Kidney epithelial cell (primary cell): ENCODE measurements around the gene ATXN1L. TPM values are rescaled to one million over a fixed set of nuclear protein-coding genes. Genes with fewer than 3 reads are reported as not detected.

ENCODE experiments used
- DNase-seq: peaks from one replicate; pipeline ENCODE4 v3.0.0-alpha.2; 2010; ENCODE audit warnings: low read depth
- H3K27me3 ChIP-seq: 2 replicates; pipeline ENCODE4 v1.6.0; 2011; ENCODE audit warnings: low read length; ENCODE audit not compliant: control insufficient read depth, insufficient read depth
- H3K36me3 ChIP-seq: 2 replicates; pipeline ENCODE4 v1.5.1; 2011; ENCODE audit warnings: low read length; ENCODE audit not compliant: control insufficient read depth, insufficient read depth
- H3K4me3 ChIP-seq: 2 replicates; pipeline ENCODE4 v1.5.1; 2011; ENCODE audit warnings: low read depth, mild to moderate bottlenecking, control low read depth, low read length
- total RNA-seq: library from RNA; depleted of rRNA; stranded (reverse); fragments of >200 nt; gene quantifications from 2 replicates; pipeline ENCODE4 v1.2.3, GENCODE V29; 2015
- TF ChIP-seq, protein P1 (sequence below): IDR thresholded peaks from 2 replicates; pipeline ENCODE4 v1.5.1; 2011; ENCODE audit warnings: mild to moderate bottlenecking, moderate library complexity, low read length, control low read depth, inconsistent platforms; ENCODE audit not compliant: insufficient read depth, poor library complexity, severe bottlenecking

Gene ATXN1L
- total RNA-seq, 1 donor from 2014 or later: 25.7 TPM

DNA sequence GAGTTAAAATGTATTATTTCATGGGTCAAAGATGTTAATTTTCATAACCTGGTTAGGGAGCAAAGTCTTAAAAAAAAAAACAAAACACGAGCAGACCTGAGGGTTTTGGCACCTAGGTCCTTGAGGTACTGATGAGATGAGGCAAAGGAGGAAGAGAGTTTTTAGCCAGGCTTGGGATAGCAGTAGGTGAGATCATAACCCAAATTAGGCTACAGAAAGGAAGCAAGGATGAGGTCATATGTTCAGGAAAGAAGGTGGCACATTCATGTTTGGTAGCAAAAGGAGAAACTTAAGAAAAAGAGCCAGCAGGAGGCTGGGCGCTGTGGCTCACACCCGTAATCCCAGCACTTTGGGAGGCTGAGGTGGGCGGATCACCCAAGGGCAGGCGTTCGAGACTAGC is 2.8 kb downstream of the ATXN1L start:
- TF ChIP-seq, protein P1, sequence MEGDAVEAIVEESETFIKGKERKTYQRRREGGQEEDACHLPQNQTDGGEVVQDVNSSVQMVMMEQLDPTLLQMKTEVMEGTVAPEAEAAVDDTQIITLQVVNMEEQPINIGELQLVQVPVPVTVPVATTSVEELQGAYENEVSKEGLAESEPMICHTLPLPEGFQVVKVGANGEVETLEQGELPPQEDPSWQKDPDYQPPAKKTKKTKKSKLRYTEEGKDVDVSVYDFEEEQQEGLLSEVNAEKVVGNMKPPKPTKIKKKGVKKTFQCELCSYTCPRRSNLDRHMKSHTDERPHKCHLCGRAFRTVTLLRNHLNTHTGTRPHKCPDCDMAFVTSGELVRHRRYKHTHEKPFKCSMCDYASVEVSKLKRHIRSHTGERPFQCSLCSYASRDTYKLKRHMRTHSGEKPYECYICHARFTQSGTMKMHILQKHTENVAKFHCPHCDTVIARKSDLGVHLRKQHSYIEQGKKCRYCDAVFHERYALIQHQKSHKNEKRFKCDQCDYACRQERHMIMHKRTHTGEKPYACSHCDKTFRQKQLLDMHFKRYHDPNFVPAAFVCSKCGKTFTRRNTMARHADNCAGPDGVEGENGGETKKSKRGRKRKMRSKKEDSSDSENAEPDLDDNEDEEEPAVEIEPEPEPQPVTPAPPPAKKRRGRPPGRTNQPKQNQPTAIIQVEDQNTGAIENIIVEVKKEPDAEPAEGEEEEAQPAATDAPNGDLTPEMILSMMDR: no peak
- Histone ChIP-seq H3K4me3 (no peak overlapping the region), H3K36me3 (peaks cover 3% of the 10 kb centered on the region), H3K27me3 (no peaks in the 10 kb centered on the region)
- DNase-seq: no peak

DNA sequence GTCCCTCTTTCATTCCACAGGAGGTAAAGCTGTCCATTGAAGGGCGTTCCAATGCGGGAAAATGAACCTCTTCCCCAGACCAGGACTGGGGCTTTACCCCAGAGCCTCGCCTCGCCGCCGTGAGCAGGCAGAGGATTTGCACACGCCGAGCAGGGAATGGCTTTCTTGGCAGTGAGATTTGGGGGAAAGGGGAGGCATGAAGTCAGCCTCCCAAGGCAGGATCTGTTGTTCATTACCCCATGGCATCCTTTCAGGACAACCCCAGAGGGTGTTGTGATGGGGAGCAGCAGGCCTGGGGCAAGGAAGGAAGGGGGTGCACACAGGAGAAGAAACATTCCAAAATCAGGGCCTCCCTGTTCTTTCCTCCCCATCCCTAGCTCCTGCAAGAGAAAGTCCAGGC is 6.0 kb downstream of the ATXN1L start:
- Histone ChIP-seq H3K4me3 (no peak overlapping the region), H3K36me3 (peaks cover 3% of the 10 kb centered on the region), H3K27me3 (no peaks in the 10 kb centered on the region)
- DNase-seq: no peak
- TF ChIP-seq, protein P1: no peak

GRCh38 chr16:71852158-71852557 is 6.4 kb downstream of the ATXN1L start:
- TF ChIP-seq, protein P1: no peak
- Histone ChIP-seq H3K36me3 (peaks cover 3% of the 10 kb centered on the region), H3K27me3 (no peaks in the 10 kb centered on the region), H3K4me3 (no peak overlapping the region)
- no peak for DNase-seq

- no peak overlapping the region for H3K4me3 ChIP-seq
- TF ChIP-seq, protein P1: no peak
These were observed 6.8 kb downstream of the ATXN1L start for GRCh38 chr16:71852561-71852960.

GRCh38 chr16:71853413-71853812 is 7.6 kb downstream of the ATXN1L start:
- TF ChIP-seq, protein P1: no peak
- DNase-seq: no peak
- Histone ChIP-seq H3K27me3 (no peaks in the 10 kb centered on the region), H3K4me3 (no peak overlapping the region), H3K36me3 (peaks cover 3% of the 10 kb centered on the region)

More at GRCh38 chr16:71852561-71852960, 6.8 kb downstream of the ATXN1L start:
- DNase-seq: no peak
- H3K36me3 ChIP-seq: peaks cover 3% of the 10 kb centered on the region
- no peaks in the 10 kb centered on the region for H3K27me3 ChIP-seq

- no peak overlapping the region for H3K4me3 ChIP-seq
- no peak for DNase-seq
- TF ChIP-seq, protein P1: no peak
- H3K36me3 ChIP-seq: peaks cover 2% of the 10 kb centered on the region
- no peaks in the 10 kb centered on the region for H3K27me3 ChIP-seq
These were observed 8.7 kb downstream of the ATXN1L start for GRCh38 chr16:71854369-71854948.
